Immature natural killer cell (primary cell): ENCODE data around the gene AFAP1L1. TPM values are rescaled to one million over a fixed set of nuclear protein-coding genes. Genes with fewer than 3 reads are reported as not detected.
"Not testable (repeated sequence)": the region's sequence is repeated elsewhere in the genome, so short reads cannot be mapped to it uniquely, and the experiment has no call there.

ENCODE experiments used
- DNase-seq, 3 donors: peaks; one replicate each; pipeline ENCODE4 v3.0.0; 2022; ENCODE audit warnings: mixed read lengths in 1 of 3
- H3K27ac Mint-ChIP-seq, 6 donors: one replicate each; pipeline ENCODE4 v1.8.0; 2020; ENCODE audit warnings: mixed read lengths in 6 of 6, mild to moderate bottlenecking in 5 of 6, inconsistent platforms in 4 of 6, moderate library complexity in 3 of 6
- H3K27me3 Mint-ChIP-seq, 3 donors: one replicate each; pipeline ENCODE4 v1.8.0; 2020 to 2021; ENCODE audit warnings: low read depth in 3 of 3, mild to moderate bottlenecking in 3 of 3, mixed read lengths in 3 of 3, moderate library complexity in 3 of 3, inconsistent platforms in 1 of 3
- H3K36me3 Mint-ChIP-seq, 3 donors: one replicate each; pipeline ENCODE4 v1.8.0; 2020; ENCODE audit warnings: mixed read lengths in 3 of 3, inconsistent platforms in 2 of 3, mild to moderate bottlenecking in 2 of 3
- H3K4me1 Mint-ChIP-seq, 2 donors: one replicate each; pipeline ENCODE4 v1.8.0; 2020; ENCODE audit warnings: inconsistent platforms in 2 of 2, mild to moderate bottlenecking in 2 of 2, mixed read lengths in 2 of 2, moderate library complexity in 1 of 2
- H3K4me3 Mint-ChIP-seq, 5 donors: one replicate each; pipeline ENCODE4 v1.8.0; 2020; ENCODE audit warnings: mild to moderate bottlenecking in 5 of 5, mixed read lengths in 5 of 5, inconsistent platforms in 3 of 5, moderate library complexity in 3 of 5
- H3K9me3 Mint-ChIP-seq, 6 donors: one replicate each; pipeline ENCODE4 v1.8.0; 2020; ENCODE audit warnings: mild to moderate bottlenecking in 6 of 6, mixed read lengths in 6 of 6, inconsistent platforms in 4 of 6, moderate library complexity in 3 of 6
- polyA plus RNA-seq, 3 donors: library from polyadenylated mRNA; unstranded; fragments of 300-500 nt; fragmentation: Illumina TruSeq; gene quantifications; one replicate each; pipeline ENCODE4 v1.2.3, GENCODE V29; 2021

Gene AFAP1L1
- polyA plus RNA-seq, 3 donors from 2014 or later = 0.28 to 0.83 TPM; not detected in 1

GRCh38 chr5:149267241-149267973 is 4.3 kb upstream of the AFAP1L1 start:
- no peak for DNase-seq
- H3K9me3 Mint-ChIP-seq = peaks cover 0 to 20% (median 2%) of the 10 kb centered on the region in 6 donors
- no peak overlapping the region for H3K4me3 Mint-ChIP-seq
- peaks cover 0 to 9% (median 5%) of the 10 kb centered on the region in 3 donors for H3K36me3 Mint-ChIP-seq
- no peak overlapping the region for H3K27ac Mint-ChIP-seq
- peaks cover 6 to 23% (median 7%) of the 10 kb centered on the region in 3 donors for H3K27me3 Mint-ChIP-seq
- H3K4me1 Mint-ChIP-seq = peaks cover 6% of the 10 kb centered on the region in 2 donors

GRCh38 chr5:149268928-149269557 is 2.6 kb upstream of the AFAP1L1 start:
- H3K4me3 Mint-ChIP-seq = no peak overlapping the region
- H3K9me3 Mint-ChIP-seq = peaks cover 0 to 20% (median 2%) of the 10 kb centered on the region in 6 donors
- H3K27me3 Mint-ChIP-seq = peaks cover 9 to 33% (median 11%) of the 10 kb centered on the region in 3 donors
- peaks cover 0 to 9% (median 5%) of the 10 kb centered on the region in 3 donors for H3K36me3 Mint-ChIP-seq
- peak; percentile 32 to 52 (median 51) for DNase-seq
- peaks cover 6 to 7% of the 10 kb centered on the region in 2 donors for H3K4me1 Mint-ChIP-seq
- no peak overlapping the region for H3K27ac Mint-ChIP-seq

DNA sequence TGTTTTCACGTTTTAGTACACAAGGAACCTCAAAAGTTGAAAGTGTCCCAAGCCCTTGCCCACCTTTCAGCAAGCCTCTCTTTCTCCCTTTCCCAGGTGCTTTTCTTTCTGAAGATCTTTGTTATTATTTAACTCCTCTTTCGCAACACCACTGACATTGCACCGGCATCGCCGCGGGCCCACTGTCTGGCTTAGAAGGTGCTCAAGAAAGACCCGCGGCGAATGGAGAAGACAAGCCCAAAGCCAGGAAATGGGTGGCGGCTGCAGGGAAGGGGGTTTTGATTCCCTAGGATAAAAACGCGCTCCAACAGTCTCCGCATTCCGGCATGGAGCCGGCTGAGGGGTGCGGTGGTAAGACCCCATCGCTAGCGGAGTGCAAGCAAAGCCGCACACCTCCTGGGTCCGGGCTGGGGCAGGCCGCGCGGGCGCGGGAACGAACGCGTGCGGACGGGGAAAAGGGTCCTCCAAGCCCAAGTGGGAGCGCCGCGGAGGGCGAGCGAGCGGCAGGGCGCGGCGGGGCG is 404 bp upstream of the AFAP1L1 start:
- DNase-seq = no peak
- peak overlapping the region; percentile 7 to 61 (median 38) for H3K4me3 Mint-ChIP-seq
- H3K27me3 Mint-ChIP-seq = peaks cover 9 to 34% (median 10%) of the 10 kb centered on the region in 3 donors
- H3K4me1 Mint-ChIP-seq = peaks cover 6 to 7% of the 10 kb centered on the region in 2 donors
- no peak overlapping the region for H3K27ac Mint-ChIP-seq
- peaks cover 0 to 20% (median 2%) of the 10 kb centered on the region in 6 donors for H3K9me3 Mint-ChIP-seq
- peaks cover 0 to 9% (median 5%) of the 10 kb centered on the region in 3 donors for H3K36me3 Mint-ChIP-seq

- peaks cover 0 to 16% (median 2%) of the 10 kb centered on the region in 6 donors for H3K9me3 Mint-ChIP-seq
- DNase-seq, H3K36me3 Mint-ChIP-seq: not testable (repeated sequence)
Measured at GRCh38 chr5:149272781-149273180, 1.1 kb downstream of the AFAP1L1 start.

GRCh38 chr5:149273237-149273636 is 1.6 kb downstream of the AFAP1L1 start:
- Mint-ChIP-seq H3K4me3 (no peak overlapping the region), H3K36me3 (peaks cover 0 to 5% (median 3%) of the 10 kb centered on the region in 3 donors), H3K27me3 (peaks cover 9 to 29% (median 10%) of the 10 kb centered on the region in 3 donors), H3K4me1 (peaks cover 6 to 7% of the 10 kb centered on the region in 2 donors), H3K27ac (no peak overlapping the region), H3K9me3 (peaks cover 0 to 12% (median 2%) of the 10 kb centered on the region in 6 donors)
- no peak for DNase-seq

More at GRCh38 chr5:149272781-149273180, 1.1 kb downstream of the AFAP1L1 start:
- H3K27ac Mint-ChIP-seq, H3K4me1 Mint-ChIP-seq: not testable (repeated sequence)
- Mint-ChIP-seq H3K27me3 (peaks cover 8 to 33% (median 9%) of the 10 kb centered on the region in 3 donors), H3K4me3 (peak overlapping the region in 1 of 5 donors; percentile 83)

DNA sequence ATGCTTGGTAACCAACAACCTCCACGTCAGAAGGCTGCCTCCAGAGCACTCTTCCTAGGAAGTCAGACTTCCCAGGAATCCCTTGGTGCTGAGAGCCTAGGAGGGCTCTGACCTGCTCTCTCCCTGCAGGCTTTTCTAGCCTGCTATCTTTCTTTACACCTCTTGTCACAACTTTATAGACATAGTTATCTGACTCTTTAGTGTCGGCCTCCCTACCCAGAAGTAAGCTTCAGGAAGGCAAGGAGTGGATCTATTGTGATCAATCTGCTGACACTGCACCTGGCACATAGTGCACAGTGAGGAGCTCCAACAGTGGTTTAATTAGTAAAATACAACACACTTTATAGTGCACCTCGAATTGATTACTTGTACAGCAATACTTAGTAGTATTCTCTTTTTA is 2.3 kb downstream of the AFAP1L1 start:
- Mint-ChIP-seq H3K4me1 (peaks cover 6 to 7% of the 10 kb centered on the region in 2 donors), H3K27ac (no peak overlapping the region), H3K4me3 (no peak overlapping the region), H3K36me3 (no peaks in the 10 kb centered on the region), H3K9me3 (peaks cover 0 to 4% (median under 1%) of the 10 kb centered on the region in 6 donors), H3K27me3 (peaks cover 9 to 27% (median 9%) of the 10 kb centered on the region in 3 donors)
- no peak for DNase-seq

GRCh38 chr5:149274939-149275338 is 3.3 kb downstream of the AFAP1L1 start:
- Mint-ChIP-seq H3K36me3 (no peaks in the 10 kb centered on the region), H3K27me3 (peaks cover 7 to 25% (median 9%) of the 10 kb centered on the region in 3 donors), H3K4me1 (peaks cover 6 to 7% of the 10 kb centered on the region in 2 donors), H3K27ac (no peak overlapping the region), H3K4me3 (no peak overlapping the region), H3K9me3 (no peaks in the 10 kb centered on the region)
- DNase-seq = no peak

DNA sequence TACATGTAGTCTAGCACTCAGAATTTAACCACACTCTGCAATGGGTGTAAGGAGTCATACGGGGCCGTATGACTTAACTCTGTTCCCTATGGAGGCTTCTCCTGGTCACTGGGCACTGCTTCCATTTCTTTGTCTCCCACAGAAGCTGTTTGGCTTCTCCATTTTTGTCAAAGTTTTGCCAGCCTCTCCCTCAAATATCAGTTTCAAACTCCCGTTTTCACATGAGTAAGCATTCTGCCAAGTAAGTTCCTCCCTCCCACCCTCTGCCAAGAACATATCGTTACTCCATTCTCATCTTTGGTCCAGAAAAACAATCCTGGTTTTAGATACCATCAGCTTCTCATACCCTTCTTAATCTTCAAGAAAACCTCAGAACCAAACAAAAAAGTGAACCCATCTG is 6.1 kb downstream of the AFAP1L1 start:
- no peak overlapping the region for H3K27ac Mint-ChIP-seq
- H3K4me1 Mint-ChIP-seq = no peaks in the 10 kb centered on the region
- no peak overlapping the region for H3K4me3 Mint-ChIP-seq
- no peak for DNase-seq
- no peaks in the 10 kb centered on the region for H3K9me3 Mint-ChIP-seq
- peaks cover 3 to 10% (median 7%) of the 10 kb centered on the region in 3 donors for H3K27me3 Mint-ChIP-seq
- H3K36me3 Mint-ChIP-seq = no peaks in the 10 kb centered on the region

- Mint-ChIP-seq H3K9me3 (no peaks in the 10 kb centered on the region), H3K4me1 (no peaks in the 10 kb centered on the region), H3K27ac (no peak overlapping the region), H3K36me3 (no peaks in the 10 kb centered on the region), H3K27me3 (peaks cover 0 to 7% (median 5%) of the 10 kb centered on the region in 3 donors), H3K4me3 (no peak overlapping the region)
- no peak for DNase-seq
Measured at GRCh38 chr5:149278451-149279210, 7.0 kb downstream of the AFAP1L1 start.

- Mint-ChIP-seq H3K36me3 (no peaks in the 10 kb centered on the region), H3K27me3 (peaks cover 0 to 7% (median 0%) of the 10 kb centered on the region in 3 donors), H3K4me1 (no peaks in the 10 kb centered on the region)
Measured at GRCh38 chr5:149279661-149280060, 8.0 kb downstream of the AFAP1L1 start.

GRCh38 chr5:149280124-149280523 is 8.5 kb downstream of the AFAP1L1 start:
- Mint-ChIP-seq H3K4me3 (no peak overlapping the region), H3K9me3 (no peaks in the 10 kb centered on the region), H3K36me3 (no peaks in the 10 kb centered on the region), H3K4me1 (no peaks in the 10 kb centered on the region), H3K27me3 (peaks cover 0 to 7% (median 0%) of the 10 kb centered on the region in 3 donors), H3K27ac (no peak overlapping the region)
- no peak for DNase-seq

More at GRCh38 chr5:149279661-149280060, 8.0 kb downstream of the AFAP1L1 start:
- H3K9me3 Mint-ChIP-seq = no peaks in the 10 kb centered on the region
- no peak overlapping the region for H3K4me3 Mint-ChIP-seq
- no peak for DNase-seq
- no peak overlapping the region for H3K27ac Mint-ChIP-seq

DNA sequence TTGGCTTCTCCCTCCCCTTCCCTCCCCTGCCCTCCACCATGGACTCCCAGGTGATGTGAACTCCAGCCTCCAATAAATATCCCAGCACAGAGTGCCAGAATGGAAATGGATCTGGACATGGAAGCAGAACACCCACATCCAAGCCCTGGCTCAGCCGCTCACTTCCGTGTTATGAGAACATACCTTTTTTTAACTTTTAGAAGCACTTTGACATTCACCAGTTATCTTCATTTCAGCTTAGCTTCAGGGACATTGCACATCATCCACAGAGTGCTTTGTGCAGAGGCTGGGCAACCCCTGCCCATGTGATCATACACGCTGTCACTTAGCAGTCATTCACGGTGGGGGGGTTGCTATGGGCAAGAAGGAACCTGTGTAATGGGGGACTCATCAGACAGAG is 9.1 kb downstream of the AFAP1L1 start:
- Mint-ChIP-seq H3K36me3 (no peaks in the 10 kb centered on the region), H3K27me3 (peaks cover 0 to 7% (median 0%) of the 10 kb centered on the region in 3 donors), H3K9me3 (no peaks in the 10 kb centered on the region), H3K27ac (no peak overlapping the region), H3K4me1 (no peaks in the 10 kb centered on the region), H3K4me3 (no peak overlapping the region)
- DNase-seq = no peak
